ENCODE results near the gene GRIA4. TPM values are rescaled to one million over a fixed set of nuclear protein-coding genes. Genes with fewer than 3 reads are reported as not detected.

Gene GRIA4
- total RNA-seq, 1 donor from 2014 or later, result not detected

DNA sequence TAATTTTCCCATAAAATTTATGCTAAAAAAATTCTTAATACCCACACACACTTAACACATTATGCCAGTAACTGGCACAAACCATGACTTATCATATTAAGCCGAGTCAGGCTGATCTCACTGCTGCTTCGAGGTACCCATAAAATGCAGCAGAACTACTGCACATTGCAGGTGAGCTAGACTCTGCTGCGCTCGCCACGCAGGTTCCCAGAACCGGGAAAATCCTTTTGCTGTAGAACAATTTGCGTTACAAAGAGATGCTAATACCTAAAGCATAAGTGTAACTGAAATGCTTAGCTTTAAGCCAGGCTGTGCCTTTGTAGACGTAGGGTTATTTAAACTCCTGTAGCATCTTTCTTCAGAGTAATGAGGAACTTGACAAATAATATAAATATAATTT lies 211.9 kb downstream of the GRIA4 start:
- intact Hi-C loops (cut with micrococcal nuclease), result no loop called here
- Histone ChIP-seq H3K27me3 (ENCODE audit: low read depth) (no peaks in the 10 kb centered on the region), H3K4me1 (no peaks in the 10 kb centered on the region), H3K4me3 (no peak overlapping the region), H3K36me3 (no peaks in the 10 kb centered on the region), H3K9me3 (replicated peaks) (peaks cover 15% of the 10 kb centered on the region), H3K27ac (replicated peaks) (no peak overlapping the region)
- TF ChIP-seq, protein P1, sequence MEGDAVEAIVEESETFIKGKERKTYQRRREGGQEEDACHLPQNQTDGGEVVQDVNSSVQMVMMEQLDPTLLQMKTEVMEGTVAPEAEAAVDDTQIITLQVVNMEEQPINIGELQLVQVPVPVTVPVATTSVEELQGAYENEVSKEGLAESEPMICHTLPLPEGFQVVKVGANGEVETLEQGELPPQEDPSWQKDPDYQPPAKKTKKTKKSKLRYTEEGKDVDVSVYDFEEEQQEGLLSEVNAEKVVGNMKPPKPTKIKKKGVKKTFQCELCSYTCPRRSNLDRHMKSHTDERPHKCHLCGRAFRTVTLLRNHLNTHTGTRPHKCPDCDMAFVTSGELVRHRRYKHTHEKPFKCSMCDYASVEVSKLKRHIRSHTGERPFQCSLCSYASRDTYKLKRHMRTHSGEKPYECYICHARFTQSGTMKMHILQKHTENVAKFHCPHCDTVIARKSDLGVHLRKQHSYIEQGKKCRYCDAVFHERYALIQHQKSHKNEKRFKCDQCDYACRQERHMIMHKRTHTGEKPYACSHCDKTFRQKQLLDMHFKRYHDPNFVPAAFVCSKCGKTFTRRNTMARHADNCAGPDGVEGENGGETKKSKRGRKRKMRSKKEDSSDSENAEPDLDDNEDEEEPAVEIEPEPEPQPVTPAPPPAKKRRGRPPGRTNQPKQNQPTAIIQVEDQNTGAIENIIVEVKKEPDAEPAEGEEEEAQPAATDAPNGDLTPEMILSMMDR (IDR thresholded peaks at IDR 0.05; ENCODE audit: borderline replicate concordance), result no peak
- DNase-seq, result no peak

DNA sequence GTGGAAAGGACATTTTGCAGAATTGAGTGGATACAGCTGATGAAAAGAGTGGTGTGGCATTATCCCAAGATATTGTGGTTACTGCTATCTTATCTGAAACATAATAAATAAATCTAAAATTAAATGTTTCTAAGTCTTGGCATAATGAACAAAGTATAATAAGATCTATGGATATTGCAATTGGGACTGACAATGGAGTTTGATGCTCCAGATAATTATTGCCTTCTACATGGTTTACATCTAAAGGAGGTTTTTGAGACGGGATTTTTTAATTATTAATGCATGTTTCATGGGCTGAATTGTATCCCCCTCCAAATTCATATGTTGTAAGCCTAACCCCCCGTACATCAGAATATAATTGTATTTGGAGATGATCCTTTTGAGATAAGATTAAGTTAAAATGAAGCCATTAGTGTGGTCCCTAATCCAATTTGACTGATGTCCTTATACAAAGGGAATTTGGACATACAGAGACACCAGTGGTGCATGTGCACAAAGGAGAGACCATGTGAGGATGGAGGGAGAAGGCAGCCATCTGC lies 213.7 kb downstream of the GRIA4 start:
- H3K27me3 ChIP-seq (ENCODE audit: low read depth), result no peaks in the 10 kb centered on the region
- no peaks in the 10 kb centered on the region for H3K36me3 ChIP-seq
- intact Hi-C loops (cut with micrococcal nuclease), result no loop called here
- H3K27ac ChIP-seq (replicated peaks), result no peak overlapping the region
- DNase-seq, result no peak
- TF ChIP-seq, protein P1 (IDR thresholded peaks at IDR 0.05; ENCODE audit: borderline replicate concordance), result no peak
- no peaks in the 10 kb centered on the region for H3K4me1 ChIP-seq
- H3K9me3 ChIP-seq (replicated peaks), result peaks cover under 1% of the 10 kb centered on the region
- no peak overlapping the region for H3K4me3 ChIP-seq

GRCh38 chr11:105824457-105825013 lies 214.7 kb downstream of the GRIA4 start:
- DNase-seq, result no peak
- Histone ChIP-seq H3K4me1 (no peaks in the 10 kb centered on the region), H3K4me3 (no peak overlapping the region), H3K9me3 (replicated peaks) (no peaks in the 10 kb centered on the region), H3K27ac (replicated peaks) (no peak overlapping the region), H3K27me3 (ENCODE audit: low read depth) (no peaks in the 10 kb centered on the region), H3K36me3 (no peaks in the 10 kb centered on the region)
- intact Hi-C loops (cut with micrococcal nuclease), result no loop called here
- TF ChIP-seq, protein P1 (IDR thresholded peaks at IDR 0.05; ENCODE audit: borderline replicate concordance), result no peak

- Histone ChIP-seq H3K27me3 (ENCODE audit: low read depth) (no peaks in the 10 kb centered on the region), H3K9me3 (replicated peaks) (no peaks in the 10 kb centered on the region), H3K27ac (replicated peaks) (no peak overlapping the region), H3K36me3 (no peaks in the 10 kb centered on the region), H3K4me3 (no peak overlapping the region), H3K4me1 (no peaks in the 10 kb centered on the region)
- no peak for DNase-seq
- TF ChIP-seq, protein P1 (IDR thresholded peaks at IDR 0.05; ENCODE audit: borderline replicate concordance), result no peak
- intact Hi-C loops (cut with micrococcal nuclease), result no loop called here
Observed at GRCh38 chr11:105825141-105825540, 215.3 kb downstream of the GRIA4 start.

- no peak for DNase-seq
- no peak overlapping the region for H3K4me3 ChIP-seq
- TF ChIP-seq, protein P1 (IDR thresholded peaks at IDR 0.05; ENCODE audit: borderline replicate concordance), result no peak
- H3K36me3 ChIP-seq, result no peaks in the 10 kb centered on the region
- no peaks in the 10 kb centered on the region for H3K4me1 ChIP-seq
- H3K9me3 ChIP-seq (replicated peaks), result no peaks in the 10 kb centered on the region
- no peaks in the 10 kb centered on the region for H3K27me3 ChIP-seq (ENCODE audit: low read depth)
- no peak overlapping the region for H3K27ac ChIP-seq (replicated peaks)
- intact Hi-C loops (cut with micrococcal nuclease), result no loop called here
Observed at GRCh38 chr11:105827906-105828305, 218.0 kb downstream of the GRIA4 start.

Measured in left ventricle myocardium inferior (tissue), 1 donor.